ENCODE data around the gene TMIGD3.

Gene TMIGD3

GRCh38 chr1:111446546-111446945 lies 56.9 kb downstream of the TMIGD3 start:
- no peak for DNase-seq

- DNase-seq = no peak
These were observed 59.4 kb downstream of the TMIGD3 start for GRCh38 chr1:111444031-111444430.

DNA sequence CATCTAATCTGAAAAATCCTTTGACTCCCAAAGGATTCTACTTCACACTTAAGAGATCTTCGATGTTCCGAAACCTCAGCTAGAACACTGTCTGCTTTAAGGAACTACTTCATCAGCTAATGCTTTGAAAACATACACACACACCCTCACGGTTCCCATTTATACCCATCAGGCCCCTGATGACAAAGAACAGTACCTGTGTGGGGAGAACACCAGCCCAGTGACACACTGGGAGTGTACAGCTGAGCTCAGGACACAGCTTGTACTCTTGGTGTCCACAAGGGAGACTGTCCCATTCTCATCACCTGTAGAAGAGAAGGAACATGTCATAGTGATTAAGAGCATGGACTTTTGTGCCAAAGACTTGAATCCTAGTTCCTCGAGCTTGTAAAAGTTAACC lies 61.0 kb downstream of the TMIGD3 start:
- peak; percentile 15 for DNase-seq

DNA sequence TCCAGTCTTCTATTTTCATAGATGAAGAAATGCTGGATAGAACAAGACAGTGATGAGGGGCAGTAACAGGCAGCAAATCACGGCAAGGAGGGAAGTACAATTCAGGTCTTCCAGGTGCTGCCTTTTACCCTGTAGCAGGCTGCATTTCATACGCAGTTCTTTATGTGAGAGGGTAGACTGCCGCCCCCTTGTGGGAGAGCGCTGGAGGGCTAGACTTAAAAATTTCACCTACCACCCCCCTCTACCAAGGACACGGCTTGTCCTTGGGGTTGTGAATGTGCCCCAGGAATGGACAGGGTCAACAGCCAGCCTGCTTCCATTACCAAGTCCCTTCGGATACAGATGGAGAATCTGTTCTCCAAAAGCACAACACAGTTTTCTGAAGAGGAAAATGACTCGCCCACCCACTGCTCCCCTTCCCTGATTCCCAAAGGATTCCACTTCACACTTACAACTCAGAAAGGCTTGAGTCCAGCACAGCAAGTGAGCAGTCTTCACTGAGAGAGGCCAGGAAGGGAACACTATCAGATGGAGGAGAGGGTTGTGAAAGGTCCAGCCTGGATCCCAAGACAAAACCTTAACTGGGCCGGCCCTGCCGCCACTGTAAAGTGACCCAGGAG lies 61.8 kb downstream of the TMIGD3 start:
- DNase-seq = peak; percentile 68

- DNase-seq = no peak
These were observed 63.7 kb downstream of the TMIGD3 start for GRCh38 chr1:111439461-111440351.

- DNase-seq = no peak
These were observed 66.7 kb downstream of the TMIGD3 start for GRCh38 chr1:111436726-111437125.

Measured in stimulated activated CD4-positive, alpha-beta T cell treated with anti-CD3 and anti-CD28 coated beads, Interleukin-15, amount 100 ng/mL, for 24 hours (primary cell).